K562 (cell line): ENCODE data around the gene IARS1. TPM values are rescaled to one million over a fixed set of nuclear protein-coding genes. Genes with fewer than 3 reads are reported as not detected.

Experiments used
- ATAC-seq: fragments of 200-7000 bp; cut with Tn5 transposase; 3 replicates; pipeline ENCODE4 v1.9.1; 2020; ENCODE audit warnings: moderate library complexity
- BruUV-seq: library from RNA; stranded (reverse); fragments of 400-500 nt; replicated peaks from 2 replicates; lab custom pipeline; 2021; lab: Mats Ljungman, UMichigan
- CTCF ChIA-PET: fragments of 300-600 bp; formaldehyde crosslinking; extraction: SDS; loops from one replicate; lab custom pipeline; 2021; ENCODE audit warnings: low intra/inter-chr PET ratio; lab: Yijun Ruan, JAX
- POLR2A ChIA-PET: fragments of 300-600, 350-650 bp; sonication (Branson Sonifier 250); formaldehyde crosslinking; extraction: SDS; loops from one replicate; lab custom pipeline; 2021; ENCODE audit warnings: antibody characterized with exemption, inconsistent platforms; lab: Yijun Ruan, JAX
- DNase-seq, 4 experiments: peaks; one replicate each; pipeline versions ENCODE4 v3.0.0 to v3.0.0-alpha.2; 2011 to 2018; ENCODE audit warnings: low spot score in 3 of 4, mixed read lengths in 3 of 4; ENCODE audit errors: extremely low read depth in 1 of 4
- FAIRE-seq: peaks from 2 replicates; lab custom pipeline; 2011; peaks lifted over from hg19 to GRCh38; lab: Jason Lieb, UNC
- H2AFZ ChIP-seq: 2 replicates; pipeline ENCODE4 v1.6.0; 2011; ENCODE audit warnings: low read depth, low read length, control low read depth, inconsistent platforms
- H3K27ac ChIP-seq: fragments of 200-600 bp; 3 replicates; pipeline ENCODE4 v1.8.0; 2011; ENCODE audit warnings: low read depth, mild to moderate bottlenecking, control low read depth, inconsistent platforms, low read length, moderate library complexity, mixed read lengths; ENCODE audit errors: extremely low read depth
- H3K27me3 ChIP-seq, 2 experiments: fragments of 300-600 bp in 1 of 2; 2 replicates in 1 of 2; 3 replicates in 1 of 2; pipeline versions ENCODE4 v1.6.0 to v1.8.0; 2011; ENCODE audit warnings: inconsistent platforms in 2 of 2, low read length in 2 of 2, mild to moderate bottlenecking in 1 of 2, mixed read lengths in 1 of 2, moderate library complexity in 1 of 2; ENCODE audit not compliant: control insufficient read depth in 2 of 2, insufficient read depth in 2 of 2
- H3K36me3 ChIP-seq: fragments of 300-600 bp; 3 replicates; pipeline ENCODE4 v1.8.0; 2011; ENCODE audit warnings: mild to moderate bottlenecking, low read length, inconsistent platforms; ENCODE audit not compliant: control insufficient read depth, insufficient read depth
- H3K4me1 ChIP-seq, 2 experiments: fragments of 200-600 bp in 1 of 2; replicated peaks in 1 of 2; 2 replicates in 1 of 2; 3 replicates in 1 of 2; pipeline versions ENCODE4 v1.5.1 to v1.8.0; 2011; ENCODE audit warnings: inconsistent platforms in 2 of 2, low read length in 2 of 2, mild to moderate bottlenecking in 1 of 2, mixed read lengths in 1 of 2, moderate library complexity in 1 of 2; ENCODE audit not compliant: control insufficient read depth in 2 of 2, insufficient read depth in 2 of 2
- H3K4me2 ChIP-seq: 2 replicates; pipeline ENCODE4 v1.6.1; 2011; ENCODE audit warnings: low read length, control low read depth, inconsistent platforms, mixed read lengths; ENCODE audit not compliant: insufficient read depth
- H3K4me3 ChIP-seq: fragments of 200-600 bp; sonication (generic), shearing (Covaris generic); 2 replicates; pipeline ENCODE4 v1.5.1; 2016; ENCODE audit warnings: control low read depth, inconsistent platforms
- H3K79me2 ChIP-seq: fragments of 200-600 bp; 3 replicates; pipeline ENCODE4 v1.8.0; 2011; ENCODE audit warnings: low read length, inconsistent platforms; ENCODE audit not compliant: control insufficient read depth, insufficient read depth
- H3K9ac ChIP-seq, 2 experiments: 2 replicates each; pipeline versions ENCODE4 v1.6.0 to v1.6.1; 2011; ENCODE audit warnings: low read depth in 2 of 2, low read length in 2 of 2, control low read depth in 1 of 2, inconsistent platforms in 1 of 2, mild to moderate bottlenecking in 1 of 2, mixed read lengths in 1 of 2; ENCODE audit not compliant: insufficient read depth in 1 of 2
- H3K9me1 ChIP-seq: one replicate; pipeline ENCODE4 v1.6.0; 2011; ENCODE audit warnings: inconsistent platforms, mild to moderate bottlenecking, low read length, moderate library complexity; ENCODE audit not compliant: control insufficient read depth, insufficient read depth
- H3K9me3 ChIP-seq: replicated peaks from 2 replicates; pipeline ENCODE4 v1.5.1; 2011; ENCODE audit warnings: low read depth, low read length, inconsistent platforms; ENCODE audit not compliant: control insufficient read depth, insufficient read depth
- H4K20me1 ChIP-seq: replicated peaks from 2 replicates; pipeline ENCODE4 v1.6.1; 2011; ENCODE audit warnings: low read length, inconsistent platforms, mixed read lengths; ENCODE audit not compliant: control insufficient read depth, insufficient read depth
- MAZ ChIP-seq, 2 experiments: fragments of 450-650 bp in 1 of 2; sonication (generic) in 1 of 2; formaldehyde crosslinking; IDR thresholded peaks in 1 of 2; conservative IDR thresholded peaks in 1 of 2; 2 replicates each; pipeline versions ENCODE4 v1.4.0 to v1.5.0; 2020; ENCODE audit warnings: mild to moderate bottlenecking in 1 of 2, missing genetic modification reagents in 1 of 2
- PHB2 ChIP-seq: fragments of 450-650 bp; IDR thresholded peaks from 2 replicates; pipeline ENCODE4 v1.6.1; 2017; ENCODE audit warnings: low read depth
- POLR2A ChIP-seq: fragments of 450-650 bp; conservative IDR thresholded peaks from 2 replicates; pipeline ENCODE4 v1.6.1; 2016
- ZNF239 ChIP-seq: fragments of 250-450 bp; sonication (Bioruptor Pico); IDR thresholded peaks from 2 replicates; pipeline ENCODE4 v1.4.0; 2020; ENCODE audit warnings: mild to moderate bottlenecking
- WGBS: fragments of 100-300 bp; shearing (Covaris generic); methylation state at CpG from one replicate; pipeline ENCODE4 v1.1.6; 2016; ENCODE audit warnings: low coverage, mixed read lengths; ENCODE audit not compliant: insufficient coverage; ENCODE audit errors: missing lambda C conversion rate; 5-methylcytosine and 5-hydroxymethylcytosine counted together
- in situ Hi-C: fragments of 300-500 bp; cut with MboI; formaldehyde crosslinking; loops from 4 replicates; pipeline ENCODE4 v1.15.0; 2018; ENCODE audit warnings: inconsistent platforms, mixed read lengths
- intact Hi-C: fragments of 100-400 bp; cut with micrococcal nuclease; formaldehyde crosslinking; loops from 2 replicates; pipeline ENCODE4 v1.14.2; 2022
- polyA plus RNA-seq, 8 experiments: library from polyadenylated mRNA; depleted of rRNA in 4 of 8; stranded (reverse) in 5 of 8; unstranded in 3 of 8; fragments of >200 nt; fragmentation: Nextera tagmentation in 2 of 8; fragmentation: Illumina TruSeq in 1 of 8; extraction: Ambion mirVana in 2 of 8; extraction: Trizol in 1 of 8; gene quantifications; 2 replicates each; pipeline versions ENCODE4 v1.2.1 to v1.2.3, GENCODE V29; 2011 to 2014; ENCODE audit warnings: inconsistent platforms in 1 of 8, missing spikeins in 1 of 8
- total RNA-seq, 7 experiments: library from RNA; depleted of rRNA in 6 of 7; stranded (reverse); fragments of >200 nt in 6 of 7; fragmentation: Illumina TruSeq in 2 of 7; extraction: Trizol in 2 of 7; gene quantifications; 2 replicates each; pipeline versions ENCODE4 v1.2.1 to v1.2.3, GENCODE V29; 2011 to 2021; ENCODE audit warnings: low replicate concordance in 1 of 7

Gene IARS1
- total and polyA plus RNA-seq, 9 of the 15 experiments (the other 6 are each of a cell fraction or from before 2014, with no cell fraction given) = 119 to 371 (median 234) TPM

GRCh38 chr9:92257327-92257726, 36.2 kb downstream of the IARS1 start:
- Histone ChIP-seq H3K4me3 (no peak overlapping the region), H3K9ac (no peak overlapping the region), H2AFZ (no peak overlapping the region), H3K9me3 (no peaks in the 10 kb centered on the region), H3K4me1 (no peaks in the 10 kb centered on the region), H4K20me1 (peaks cover 12% of the 10 kb centered on the region; the same call in 1 of the 2 replicates), H3K79me2 (no peaks in the 10 kb centered on the region), H3K27me3 (no peaks in the 10 kb centered on the region), H3K36me3 (peaks cover 97% of the 10 kb centered on the region), H3K9me1 (no peaks in the 10 kb centered on the region), H3K4me2 (no peak overlapping the region), H3K27ac (no peak overlapping the region)
- intact Hi-C loops = no loop called here
- BruUV-seq = no TSS peak
- ATAC-seq (no peak), FAIRE-seq (no peak), DNase-seq (no peak)
- CTCF ChIA-PET = no interaction called here
- 100% methylated on average over 2 of the region's 2 CpGs for WGBS
- POLR2A ChIA-PET = interaction anchor here (1.1 kb wide), 1 partner anchor 9 kb away, joined by 3 read pairs; no protein-coding TSS in a partner anchor
- in situ Hi-C loops = no loop called here
- TF ChIP-seq MAZ (CRISPR knock-in tag; conservative IDR thresholded peaks at IDR 0.05 in 1 of 2, IDR thresholded peaks at IDR 0.05 in 1 of 2) = no peak
- no peak for TF ChIP-seq PHB2
- peak; percentile 37; the same call in 1 of the 2 replicates for TF ChIP-seq POLR2A
- no peak for TF ChIP-seq ZNF239
